Renal pelvis (tissue), 4 donors: ENCODE results near the gene SNRNP40. TPM values are rescaled to one million over a fixed set of nuclear protein-coding genes. Genes with fewer than 3 reads are reported as not detected.
"Not testable (repeated sequence)": the region's sequence is repeated elsewhere in the genome, so short reads cannot be mapped to it uniquely, and the experiment has no call there.

Experiments used
- DNase-seq: peaks from one replicate; pipeline ENCODE4 v3.0.0-alpha.2; 2013
- polyA plus RNA-seq, 3 donors: library from polyadenylated mRNA; unstranded; fragments of 120-200 nt; gene quantifications; one replicate each; pipeline ENCODE4 v1.2.1, GENCODE V29; 2013; ENCODE audit not compliant: insufficient read length in 3 of 3

The SNRNP40 gene
- polyA plus RNA-seq, 3 donors: 73.2 to 80.2 (median 75.1) TPM

DNA sequence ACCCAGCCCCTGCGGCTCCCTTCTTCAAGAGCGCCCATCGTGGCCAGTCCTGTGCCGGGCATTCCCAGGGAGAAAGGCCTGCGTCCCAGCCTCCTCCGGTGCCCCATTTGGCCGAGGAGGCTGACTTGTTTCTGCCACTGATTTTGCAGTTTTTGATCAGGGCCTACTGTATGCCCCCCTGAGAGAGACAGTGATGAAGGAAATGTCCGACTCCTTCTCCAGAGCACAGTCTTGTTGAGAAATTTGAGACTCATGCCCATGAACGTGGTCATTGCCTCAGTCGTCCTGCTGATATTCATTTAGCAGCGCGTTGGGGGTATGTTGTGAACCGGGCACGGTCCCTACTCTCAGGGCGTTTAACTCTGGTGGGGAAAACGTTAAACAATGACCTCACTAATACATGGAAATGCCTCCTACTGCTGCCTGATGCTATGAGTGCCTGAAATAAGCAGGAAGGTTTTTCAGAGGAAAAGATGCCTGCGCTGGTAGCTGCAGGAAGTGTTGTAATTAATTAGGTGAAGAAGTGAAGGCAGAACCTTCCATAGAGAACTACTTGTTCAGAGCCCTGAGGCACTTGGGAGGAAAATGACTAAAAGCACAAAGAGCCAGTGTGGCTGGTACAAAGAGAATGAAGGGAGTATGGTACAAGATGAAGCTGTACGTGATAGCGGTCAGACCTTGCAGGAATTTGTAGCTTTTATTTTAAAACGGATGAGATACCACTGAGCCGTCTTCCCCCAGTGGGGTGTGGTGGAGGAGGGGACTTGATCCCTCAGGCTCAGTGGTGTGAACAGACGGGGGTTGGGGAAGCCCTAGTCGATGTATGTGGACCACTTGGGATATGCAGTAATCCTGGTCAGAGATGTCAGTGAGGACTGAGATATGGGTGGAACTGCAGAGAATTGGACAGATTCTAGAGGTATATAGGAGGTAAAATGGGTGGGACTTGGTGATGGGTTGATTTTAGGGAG is 974 bp upstream of the SNRNP40 start:
- DNase-seq: peak; percentile 30

DNA sequence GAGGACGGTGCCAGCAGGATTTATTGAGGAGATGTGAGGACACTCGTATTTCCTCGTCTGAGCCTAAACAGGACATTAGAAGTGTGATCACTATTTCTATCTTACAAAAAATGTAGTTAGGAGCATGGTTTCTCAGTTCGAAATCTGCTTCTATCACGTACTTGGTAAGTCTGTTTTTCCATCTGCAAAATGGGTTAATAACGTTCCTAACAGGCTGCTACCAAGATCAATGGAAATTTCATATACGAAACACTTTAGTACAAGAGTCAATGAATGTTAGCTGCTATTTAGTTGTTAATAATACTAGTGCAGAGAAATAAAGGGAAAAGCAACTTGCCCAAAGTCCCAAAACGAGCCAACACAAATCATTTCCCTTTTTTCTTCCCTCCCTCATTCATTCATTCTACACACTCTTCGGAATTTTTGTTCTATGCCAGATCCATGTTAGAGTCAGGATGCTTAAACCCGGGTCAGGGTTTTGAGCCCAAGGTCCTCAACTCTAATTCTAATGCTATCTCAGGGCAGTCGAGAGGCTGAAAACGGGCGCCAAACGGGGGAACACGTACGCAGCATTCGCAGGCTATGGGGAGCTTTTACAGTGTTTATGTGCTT is 608 bp downstream of the SNRNP40 start:
- DNase-seq: no peak

DNA sequence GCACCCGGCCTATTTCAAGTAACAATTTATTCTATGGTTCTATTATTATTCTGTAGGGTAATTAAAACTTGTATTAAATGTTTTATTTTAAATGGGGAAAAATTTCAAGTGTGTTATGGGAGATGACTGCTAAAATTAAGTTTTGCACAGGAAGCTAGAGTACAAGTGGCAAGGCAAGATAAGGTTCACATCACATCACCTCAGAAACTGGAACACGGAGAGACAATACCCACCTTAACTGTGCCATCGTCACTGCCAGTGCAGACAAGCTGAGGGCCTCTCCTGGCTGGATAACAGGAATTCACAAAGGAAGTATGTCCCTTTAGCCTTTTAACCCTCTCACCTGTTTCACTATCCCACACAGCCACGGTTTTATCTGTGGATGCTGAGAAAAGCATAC is 7.6 kb downstream of the SNRNP40 start:
- no peak for DNase-seq

DNA sequence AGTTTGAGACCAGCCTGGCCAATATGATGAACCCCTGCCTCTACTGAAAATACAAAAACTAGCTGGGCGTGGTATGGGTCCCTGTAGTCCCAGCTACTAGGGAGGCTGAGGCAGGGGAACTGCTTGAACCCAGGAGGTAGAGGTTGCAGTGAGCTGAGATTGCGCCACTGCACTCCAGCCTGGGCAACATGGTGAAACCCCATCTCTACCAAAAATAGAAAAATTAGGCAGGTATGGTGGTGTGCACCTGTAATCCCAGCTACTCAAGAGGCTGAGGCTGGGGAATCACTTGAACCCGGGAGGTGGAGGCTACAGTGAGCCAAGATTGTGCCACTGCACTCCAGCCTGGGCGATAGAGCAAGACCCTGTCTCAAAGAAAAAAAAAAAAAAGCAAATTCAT is 8.8 kb downstream of the SNRNP40 start:
- not testable (repeated sequence) for DNase-seq

- not testable (repeated sequence) for DNase-seq
Measured at GRCh38 chr1:31282426-31282825, 14.2 kb downstream of the SNRNP40 start.

DNA sequence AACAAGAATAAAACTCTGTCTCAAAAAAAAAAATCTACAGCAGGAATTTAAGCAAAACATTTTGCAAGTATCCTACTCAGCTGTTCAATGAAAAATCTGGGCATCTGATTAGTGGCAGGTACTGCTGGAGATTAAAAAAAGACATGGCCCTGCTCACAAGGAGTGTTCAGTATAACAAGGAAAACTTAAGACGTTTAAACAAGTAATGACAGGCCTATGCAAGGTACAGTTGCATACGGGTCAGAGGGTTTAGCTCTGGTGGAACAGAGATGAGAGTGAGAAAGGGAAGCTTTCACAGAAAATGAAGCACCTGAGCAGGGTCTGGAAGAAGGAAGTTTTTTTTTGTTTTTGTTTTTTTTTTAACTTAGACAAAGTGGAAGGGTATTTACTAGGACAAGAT is 23.0 kb downstream of the SNRNP40 start:
- no peak for DNase-seq

DNA sequence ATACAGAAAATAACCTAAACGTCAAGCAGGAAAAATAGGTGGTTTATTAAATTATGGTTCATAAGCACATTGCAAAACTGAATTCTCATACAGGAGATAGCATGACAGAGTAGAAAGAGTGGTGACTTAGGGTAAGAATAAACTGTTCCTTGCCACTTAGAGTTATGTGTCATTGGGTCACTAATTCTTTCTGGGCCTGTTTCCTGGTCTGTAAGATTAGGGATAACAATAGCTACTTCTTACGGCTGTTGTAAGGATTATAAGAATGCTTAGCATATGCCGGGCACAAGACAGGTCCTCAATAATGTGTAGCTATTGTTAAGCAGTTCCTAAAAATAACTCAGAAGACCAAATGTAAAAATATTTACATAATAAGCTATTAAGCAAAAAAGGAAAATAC is 24.2 kb downstream of the SNRNP40 start:
- DNase-seq: no peak

DNA sequence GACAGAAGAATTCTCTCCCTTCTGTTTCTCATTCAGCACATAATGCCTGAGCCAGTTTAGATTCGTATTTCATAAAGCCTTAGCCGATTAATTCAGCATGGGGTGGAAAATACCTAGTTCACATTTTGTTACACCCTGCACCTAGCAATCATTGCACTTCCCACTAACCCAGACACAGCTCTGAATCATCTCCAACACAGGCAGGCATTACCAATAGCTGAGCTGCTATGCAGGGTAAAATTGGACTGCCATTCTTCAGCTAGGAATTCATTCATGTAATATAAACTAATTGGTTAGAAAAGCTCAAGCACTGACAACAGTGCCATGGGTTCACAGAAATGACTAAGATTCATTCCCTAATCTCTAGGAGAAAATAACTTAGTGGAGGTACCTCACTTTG is 30.0 kb downstream of the SNRNP40 start:
- no peak for DNase-seq

DNA sequence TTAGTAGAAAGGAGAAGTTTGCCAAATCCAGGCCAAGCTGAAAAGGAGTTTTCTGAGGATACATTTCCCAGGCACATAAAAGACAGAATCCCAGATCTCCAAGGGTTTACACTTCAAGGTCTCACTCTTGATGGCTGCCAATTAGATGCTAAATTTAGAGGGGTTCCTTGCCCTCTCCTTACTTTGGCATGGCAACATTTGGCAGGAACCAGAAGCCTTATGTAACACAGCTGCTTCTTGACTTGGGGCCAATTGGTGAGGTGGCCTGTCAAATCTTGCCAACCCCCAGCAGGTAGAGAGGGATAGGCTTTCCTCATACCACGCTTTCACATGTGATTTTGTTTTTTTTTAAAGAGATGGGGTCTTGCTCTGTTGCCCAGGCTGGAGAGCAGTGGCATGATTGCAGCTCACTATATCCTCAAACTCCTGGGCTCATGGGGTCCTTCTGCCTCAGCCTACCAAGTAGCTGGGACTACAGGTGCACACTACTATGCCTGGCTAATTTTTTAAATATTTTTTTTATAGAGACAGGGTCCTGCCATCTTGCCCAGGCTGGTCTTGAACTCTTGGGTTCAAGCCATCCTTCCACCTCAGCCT is 31.7 kb downstream of the SNRNP40 start:
- no peak for DNase-seq

- DNase-seq: no peak
Measured at GRCh38 chr1:31263408-31263807, 33.2 kb downstream of the SNRNP40 start.

DNA sequence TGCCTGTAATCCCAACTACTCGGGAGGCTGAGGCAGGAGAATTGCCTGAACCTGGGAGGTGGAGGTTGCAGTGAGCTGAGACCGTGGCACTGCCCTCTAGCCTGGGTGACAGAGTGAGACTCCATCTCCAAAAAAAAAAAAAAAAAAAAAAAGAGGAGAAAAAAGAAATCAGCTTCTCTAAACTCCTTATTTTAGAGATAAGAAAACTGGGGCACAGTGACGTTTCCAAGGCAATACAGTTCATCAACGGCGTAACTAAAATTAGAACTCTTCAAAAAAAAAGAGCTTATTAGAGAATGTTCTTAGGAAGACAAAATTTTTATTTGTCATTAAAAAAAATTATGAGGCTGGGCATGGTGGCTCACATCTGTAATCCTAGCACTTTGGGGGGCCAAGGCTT is 34.2 kb downstream of the SNRNP40 start:
- not testable (repeated sequence) for DNase-seq

GRCh38 chr1:31261916-31262315 is 34.7 kb downstream of the SNRNP40 start:
- no peak for DNase-seq

- no peak for DNase-seq
Measured at GRCh38 chr1:31259746-31260145, 36.8 kb downstream of the SNRNP40 start.

DNA sequence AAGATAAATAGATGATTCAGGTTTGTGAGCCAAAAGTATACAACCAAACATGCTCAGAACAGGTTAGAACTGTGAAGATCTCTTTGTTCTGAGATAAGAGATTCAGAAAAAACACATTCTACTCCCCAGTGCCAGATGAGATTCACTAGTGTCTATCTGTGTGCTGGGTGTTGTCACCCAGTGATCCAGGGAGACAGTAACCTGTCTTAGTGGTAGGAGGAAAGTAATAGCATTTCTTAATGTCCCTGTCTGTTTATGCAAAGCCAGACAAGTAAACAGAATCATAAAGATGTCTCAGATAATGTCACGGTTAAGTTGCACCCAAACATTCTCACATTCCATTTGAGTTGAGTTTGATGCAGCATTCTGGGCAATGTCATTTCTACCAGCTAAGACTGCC is 38.0 kb downstream of the SNRNP40 start:
- no peak for DNase-seq

DNA sequence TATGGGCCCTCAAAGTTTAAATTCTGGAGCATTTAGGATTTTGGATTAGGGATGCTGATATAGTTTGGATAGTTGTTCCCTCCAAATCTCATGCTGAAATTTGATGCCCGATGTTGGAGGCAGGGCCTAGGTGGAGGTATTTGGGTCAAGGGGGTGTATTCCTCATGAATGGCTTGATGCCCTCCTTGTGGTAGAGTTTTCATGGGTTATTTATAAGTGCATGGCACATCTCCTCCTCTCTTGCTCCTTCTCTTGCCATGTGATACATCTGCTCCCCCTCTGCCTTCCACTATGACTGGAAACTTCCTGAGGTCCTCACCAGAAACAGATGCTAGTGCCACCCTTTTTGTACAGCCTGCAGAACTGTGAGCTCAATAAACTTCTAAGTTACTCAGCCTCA is 39.4 kb downstream of the SNRNP40 start:
- no peak for DNase-seq

- DNase-seq: no peak
Measured at GRCh38 chr1:31249854-31250253, 46.7 kb downstream of the SNRNP40 start.

DNA sequence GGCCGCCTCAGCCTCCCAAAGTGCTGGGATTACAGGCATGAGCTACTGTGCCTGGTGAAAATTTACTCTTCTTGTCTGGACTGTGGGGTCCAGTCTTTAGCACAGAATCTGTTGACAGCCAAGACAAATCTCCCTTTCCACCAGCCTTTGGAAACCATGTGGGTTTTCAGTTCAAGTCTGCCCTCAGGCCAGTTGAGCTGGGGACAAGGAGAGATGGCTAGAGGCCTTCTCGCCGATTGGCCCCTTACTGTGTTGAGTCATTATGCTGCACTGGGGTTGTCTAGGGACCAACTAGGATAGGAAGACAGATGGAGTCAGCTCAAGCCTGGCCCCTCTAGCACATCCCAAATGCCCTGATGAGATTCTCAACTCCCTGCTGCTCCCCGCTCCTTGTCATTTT is 48.3 kb downstream of the SNRNP40 start:
- no peak for DNase-seq

DNA sequence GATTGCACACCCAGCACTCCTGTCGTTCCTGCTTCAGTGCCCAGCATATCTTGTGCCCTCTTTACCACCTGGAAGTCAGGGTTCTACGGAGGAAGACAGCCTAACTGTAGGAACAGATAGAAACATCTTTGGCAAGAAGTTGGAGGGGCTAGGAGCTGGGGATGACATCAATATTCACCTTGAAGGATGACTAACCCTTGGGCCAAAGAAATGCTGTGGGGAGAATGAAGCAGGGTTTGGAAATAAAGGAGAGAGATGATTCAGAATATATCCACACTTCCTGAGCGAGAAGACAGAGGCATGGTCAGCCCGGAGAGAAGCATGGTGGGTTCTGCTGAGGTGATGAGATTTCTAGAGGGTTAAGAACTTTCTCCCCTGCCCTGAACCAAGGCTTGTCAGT is 52.3 kb downstream of the SNRNP40 start:
- DNase-seq: no peak

GRCh38 chr1:31243501-31244286 is 52.9 kb downstream of the SNRNP40 start:
- DNase-seq: no peak

- DNase-seq: no peak
Measured at GRCh38 chr1:31241321-31241720, 55.3 kb downstream of the SNRNP40 start.

DNA sequence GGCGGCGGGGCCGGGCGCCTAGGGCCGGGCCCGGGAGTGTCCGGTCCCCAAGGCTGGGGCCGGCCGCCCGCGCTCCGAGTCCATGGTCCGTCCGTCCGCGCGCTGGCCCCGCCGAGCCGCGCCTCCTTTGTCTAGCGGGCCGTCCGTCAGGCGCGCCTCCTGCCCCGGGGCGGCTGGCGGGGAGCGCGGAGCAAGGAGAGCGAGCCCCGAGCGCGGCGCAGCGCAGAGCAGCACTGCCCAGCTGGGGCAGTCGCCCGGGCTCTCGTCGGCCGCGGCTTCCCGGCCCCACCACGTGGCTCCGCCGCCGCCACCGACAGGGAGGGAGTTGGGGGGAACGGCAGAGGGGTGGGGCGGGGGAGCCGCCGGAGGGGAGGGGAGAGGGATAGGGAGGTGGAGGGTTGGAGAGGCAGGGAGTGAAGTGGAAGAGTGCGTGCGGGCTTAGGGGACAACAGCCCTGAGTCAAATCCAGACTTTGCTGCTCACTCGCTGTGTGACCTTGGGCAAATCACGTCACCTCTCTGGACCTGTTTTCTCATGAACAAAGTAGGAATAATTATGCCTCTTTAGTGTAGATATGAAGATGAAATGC is 56.8 kb downstream of the SNRNP40 start, which contains the start of gene NKAIN1:
Gene NKAIN1 (minus strand): TSS at position 235 of the 589 bp plus-strand sequence. CDS start 340 bp downstream, outside the sequence.
- DNase-seq: peak; percentile 48
